HG03108 (cell line): ENCODE results near the gene APPBP2.
A peak's percentile ranks its signal among the peaks of the same experiment; 100 is the strongest.
"Not testable (repeated sequence)": the region's sequence is repeated elsewhere in the genome, so short reads cannot be mapped to it uniquely, and the experiment has no call there.

Experiments used
- ATAC-seq: cut with Tn5 transposase; IDR thresholded peaks from one replicate; pipeline ENCODE4 v1.9.1; 2021; ENCODE audit warnings: moderate library complexity; ENCODE audit not compliant: unreplicated experiment

Gene APPBP2

GRCh38 chr17:60525685-60526514 lies at the start of gene APPBP2:
TSS of gene APPBP2 (minus strand) at chr17:60526242. CDS start at chr17:60525931, 311 bp downstream.
- ATAC-seq: peak; percentile 93

DNA sequence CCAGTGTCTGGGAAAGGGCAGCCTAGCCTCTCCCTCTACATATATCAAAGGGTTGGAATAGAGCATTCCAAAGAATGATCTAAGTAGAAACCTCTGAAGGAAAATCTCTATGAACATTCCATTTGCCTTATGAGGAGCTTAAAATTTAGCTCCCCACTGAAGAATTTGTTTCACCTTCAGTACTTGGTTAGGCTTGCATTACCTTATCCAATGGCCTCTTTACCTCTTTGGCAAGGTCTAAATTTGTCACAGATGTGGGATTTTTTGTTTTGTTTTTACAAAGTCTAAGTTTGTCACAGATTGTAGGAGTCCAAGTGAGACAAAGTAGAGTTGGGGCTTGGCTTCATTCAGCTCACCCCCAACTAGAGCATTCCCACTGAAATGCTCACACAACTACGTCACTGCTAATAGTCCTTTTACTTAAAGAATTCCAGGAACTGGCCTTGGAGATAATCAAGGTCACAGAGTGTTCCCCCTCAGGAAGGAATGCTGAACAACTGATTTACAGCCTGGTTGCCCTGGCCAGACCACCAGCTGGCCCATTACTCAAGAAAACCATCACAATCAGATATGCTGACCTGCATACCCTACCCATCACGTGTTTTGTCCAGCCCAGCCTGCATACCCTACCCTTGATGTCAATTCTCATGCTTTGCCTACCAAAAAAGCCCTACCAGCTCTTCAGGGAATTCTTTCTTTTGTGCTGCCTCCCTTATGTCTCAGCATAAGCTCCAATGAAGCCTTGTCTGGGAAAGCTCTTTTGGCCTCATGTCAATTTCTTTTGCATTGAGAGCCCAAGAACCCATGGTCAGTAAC lies 47.4 kb upstream of the APPBP2 start:
- no peak for ATAC-seq

- no peak for ATAC-seq
Observed at GRCh38 chr17:60565233-60565632, 39.2 kb upstream of the APPBP2 start.

DNA sequence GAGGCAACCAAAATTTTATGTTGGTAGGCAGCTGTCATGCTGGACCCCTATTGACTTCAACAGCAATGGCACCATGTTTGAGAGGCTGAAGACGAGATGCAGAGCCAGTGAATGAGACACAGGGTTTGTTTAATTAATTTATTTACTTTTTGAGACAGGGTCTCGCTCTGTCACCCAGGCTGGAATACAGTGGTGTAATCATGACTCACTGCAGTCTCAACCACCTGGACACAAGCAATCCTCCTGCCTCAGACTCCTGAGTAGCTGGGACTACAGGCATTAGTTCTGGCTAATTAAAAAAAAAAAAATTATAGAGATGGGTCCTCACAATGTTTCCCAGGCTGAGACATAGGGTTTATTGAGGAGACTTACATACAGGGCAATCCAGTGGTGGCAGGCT lies 37.7 kb upstream of the APPBP2 start:
- no peak for ATAC-seq

DNA sequence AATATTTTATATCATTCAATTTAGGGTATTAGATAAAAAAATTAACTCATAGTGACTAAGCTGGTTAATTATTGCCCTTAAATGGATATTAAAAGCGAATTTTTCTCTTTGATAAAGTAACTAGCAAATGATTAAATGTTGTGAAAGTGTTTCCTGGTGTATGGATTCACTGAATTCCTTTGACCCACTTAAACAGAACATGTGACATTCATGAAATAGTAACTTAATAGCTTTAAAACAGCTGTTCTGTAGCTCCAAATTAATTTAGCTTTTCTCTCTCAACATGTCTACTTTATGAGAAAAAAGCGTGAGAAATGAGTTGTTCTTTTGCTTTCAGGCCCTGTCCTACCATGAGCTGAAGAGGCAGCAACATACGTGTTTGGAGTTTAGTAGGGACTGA lies 36.4 kb upstream of the APPBP2 start:
- ATAC-seq: no peak

DNA sequence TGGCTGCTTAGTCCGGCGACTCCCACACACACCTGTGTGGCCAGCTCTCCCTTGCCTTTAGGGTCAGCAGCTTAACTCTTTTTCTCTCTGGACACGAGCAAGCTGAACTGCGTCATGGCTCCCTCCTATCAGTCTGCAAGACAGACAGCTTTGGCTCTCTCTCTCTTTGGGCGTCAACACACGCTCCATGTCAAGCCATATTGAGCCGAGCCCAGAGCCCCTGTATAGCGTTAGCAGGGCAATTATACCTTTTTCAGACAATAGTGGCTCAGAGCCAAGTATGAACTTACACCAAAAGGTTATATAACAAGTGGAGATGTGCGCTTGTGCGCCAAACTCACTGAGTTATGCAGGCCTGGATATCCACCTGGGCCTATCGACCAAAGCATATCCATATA lies 34.8 kb upstream of the APPBP2 start:
- no peak for ATAC-seq

DNA sequence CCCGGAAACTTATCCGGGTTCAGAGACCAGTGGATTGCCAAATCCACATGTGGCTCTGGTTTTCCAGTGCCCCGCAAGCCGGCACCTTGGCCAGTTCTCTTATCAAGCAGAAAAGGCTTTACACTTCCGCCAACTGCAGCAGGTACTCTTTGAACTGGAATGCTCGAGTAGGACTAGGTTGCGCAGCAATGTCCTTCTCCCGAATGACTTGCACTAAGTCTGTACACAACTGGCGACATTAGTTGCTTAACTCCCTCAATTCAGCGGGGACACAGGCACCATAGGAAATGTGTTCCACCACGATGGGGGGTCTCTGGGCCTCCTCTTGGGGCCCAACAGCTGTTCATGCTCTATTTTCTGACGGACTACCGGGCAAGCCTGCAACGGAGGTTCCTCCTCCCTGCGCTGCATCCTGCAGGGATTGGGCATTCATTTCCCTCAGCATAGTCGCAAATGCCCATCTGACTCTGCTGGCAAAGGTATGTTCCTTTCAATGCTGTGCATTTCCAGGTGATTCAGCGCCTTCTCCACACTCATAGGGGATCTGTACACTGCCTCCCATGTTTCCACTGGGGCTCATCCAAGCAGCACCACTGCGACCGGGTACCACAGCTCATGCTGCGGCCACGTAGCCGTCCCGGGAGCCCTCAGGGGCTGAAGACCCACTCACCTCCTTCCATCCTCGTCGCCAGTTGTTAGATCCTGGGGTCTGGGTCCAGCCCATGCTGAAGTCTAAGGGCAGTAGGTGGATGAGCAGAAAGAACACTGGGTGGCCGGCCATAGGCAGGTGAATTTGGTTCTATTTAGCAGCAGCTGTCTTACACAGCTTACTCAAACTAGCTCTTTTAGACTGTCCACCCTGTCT lies 34.2 kb upstream of the APPBP2 start:
- no peak for ATAC-seq

GRCh38 chr17:60559659-60559994 lies 33.6 kb upstream of the APPBP2 start:
- no peak for ATAC-seq

DNA sequence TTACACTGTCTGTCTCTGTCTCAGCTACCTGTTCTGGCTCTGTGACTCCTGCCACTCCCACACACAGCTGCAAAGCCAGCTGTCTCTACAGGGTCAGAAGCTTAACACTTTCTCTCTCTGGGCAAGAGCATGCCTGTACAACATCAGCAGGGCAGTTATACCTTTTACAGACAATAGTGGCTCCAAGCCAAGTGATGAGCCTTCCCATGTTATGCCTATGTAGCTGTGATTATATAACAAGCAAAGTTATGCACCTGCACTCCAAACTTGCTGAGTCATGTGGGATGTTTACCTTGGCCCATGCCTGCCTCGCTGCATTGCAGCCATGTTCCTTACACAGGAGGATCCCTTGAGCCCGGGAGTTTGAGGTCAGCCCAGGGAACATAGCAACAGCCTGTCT lies 31.8 kb upstream of the APPBP2 start:
- ATAC-seq: no peak

DNA sequence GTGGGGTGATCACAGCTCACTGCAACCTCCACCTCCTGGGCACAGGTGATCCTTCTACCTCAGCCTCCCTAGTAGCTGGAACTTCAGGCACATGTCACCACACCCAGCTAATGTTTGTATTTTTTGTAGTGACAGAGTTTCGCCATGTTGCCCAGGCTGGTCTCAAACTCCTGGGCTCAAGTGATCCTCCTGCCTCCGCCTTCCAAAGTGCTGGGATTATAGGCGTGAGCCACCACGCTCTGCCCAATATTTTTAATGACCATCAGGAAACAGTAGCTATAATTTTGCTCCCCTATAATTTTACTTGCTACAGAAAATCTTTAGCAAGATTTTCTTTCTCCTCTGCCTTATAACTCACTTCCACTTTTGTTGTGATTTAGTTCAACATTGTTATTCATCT lies 29.7 kb upstream of the APPBP2 start:
- no peak for ATAC-seq

GRCh38 chr17:60554377-60554788 lies 28.3 kb upstream of the APPBP2 start:
- ATAC-seq: no peak

GRCh38 chr17:60552255-60552654 lies 26.2 kb upstream of the APPBP2 start:
- ATAC-seq: not testable (repeated sequence)

DNA sequence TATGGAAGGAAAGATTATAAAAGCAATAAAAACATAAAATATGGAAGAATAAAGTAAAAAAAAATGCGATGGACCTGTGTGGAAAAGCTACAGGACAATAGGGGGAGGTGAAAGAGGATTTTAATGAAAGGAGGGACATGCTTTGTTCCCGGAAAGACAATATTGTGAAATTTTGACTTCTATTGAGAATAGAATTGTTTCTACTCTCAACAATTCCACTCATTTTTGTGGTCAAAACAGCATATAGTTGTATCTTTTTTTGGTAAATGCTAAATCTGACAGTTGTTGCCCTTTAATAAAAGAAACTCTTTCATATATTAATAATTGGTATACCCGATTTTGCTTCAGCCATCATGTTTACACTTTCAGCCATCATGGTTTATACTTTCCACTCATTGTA lies 22.9 kb upstream of the APPBP2 start:
- ATAC-seq: no peak

DNA sequence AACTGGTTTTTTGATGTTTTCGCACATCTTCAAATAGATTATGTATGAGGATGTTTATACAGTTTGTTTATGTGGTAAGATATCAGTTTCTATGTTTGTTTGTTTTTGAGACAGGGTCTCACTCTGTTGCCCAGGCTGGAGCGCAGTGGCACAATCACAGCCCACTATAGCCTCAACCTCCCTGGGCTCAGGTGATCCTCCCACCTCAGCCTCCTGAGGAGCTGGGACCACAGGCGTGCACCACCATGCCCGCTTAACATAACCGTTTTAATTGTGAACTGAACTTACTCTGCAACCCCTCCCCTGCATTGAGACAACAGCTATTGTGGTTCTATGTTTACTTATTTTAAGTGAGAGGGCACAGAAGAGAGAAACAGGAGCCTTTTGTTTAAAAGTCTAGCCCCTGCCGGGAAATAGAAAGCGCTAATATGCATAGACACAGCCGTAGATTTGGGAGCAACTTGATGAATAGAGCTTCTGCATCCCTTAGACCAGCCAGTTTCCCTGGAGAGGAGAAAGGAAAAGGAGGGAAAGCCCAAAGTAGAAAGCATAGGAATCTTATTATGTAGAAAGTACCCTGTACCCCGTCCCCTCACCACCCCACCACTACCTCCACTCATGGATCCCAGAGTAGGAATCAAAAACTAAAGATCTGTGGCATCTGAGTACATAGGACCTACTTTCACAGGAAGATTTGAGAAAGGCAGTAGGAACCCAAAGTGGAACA lies 19.6 kb upstream of the APPBP2 start:
- ATAC-seq: no peak

DNA sequence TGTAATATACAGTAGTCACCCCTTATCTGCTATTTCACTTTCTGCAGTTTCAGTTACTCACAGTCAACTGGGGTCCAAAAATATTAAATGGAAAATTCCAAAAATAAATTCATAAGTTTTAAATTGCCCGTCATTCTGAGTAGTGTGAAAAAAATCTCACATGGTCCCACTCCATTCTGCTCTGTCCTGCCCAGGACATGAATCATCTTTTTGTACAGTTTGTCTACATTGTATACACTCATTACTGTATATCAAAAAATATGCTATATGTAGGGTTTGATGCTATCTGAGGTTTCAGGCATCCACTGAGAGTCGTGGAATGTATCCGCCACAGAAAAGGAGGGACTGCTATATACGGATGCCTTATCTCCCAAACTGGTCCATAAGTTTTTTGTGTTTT lies 16.0 kb upstream of the APPBP2 start:
- ATAC-seq: no peak

- no peak for ATAC-seq
Observed at GRCh38 chr17:60540460-60540859, 14.4 kb upstream of the APPBP2 start.

DNA sequence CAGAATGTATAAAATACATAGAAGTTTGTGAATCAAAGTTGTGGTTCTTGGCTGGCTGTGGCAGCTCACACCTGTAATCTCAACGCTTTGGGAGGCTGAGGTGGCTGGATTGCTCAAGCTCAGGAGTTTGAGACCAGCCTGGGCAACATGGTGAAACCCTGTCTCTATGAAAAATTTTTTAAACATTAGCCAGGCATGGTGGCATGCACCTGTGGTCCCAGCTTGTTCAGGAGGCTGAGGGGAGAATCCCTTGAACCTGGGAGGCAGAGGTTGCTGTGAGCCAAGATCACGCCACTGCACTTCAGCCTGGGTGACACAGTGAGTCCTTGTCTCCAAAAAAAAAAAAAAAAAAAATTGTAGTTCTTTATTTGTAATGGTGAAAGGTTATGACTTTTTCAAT lies 13.8 kb upstream of the APPBP2 start:
- no peak for ATAC-seq

DNA sequence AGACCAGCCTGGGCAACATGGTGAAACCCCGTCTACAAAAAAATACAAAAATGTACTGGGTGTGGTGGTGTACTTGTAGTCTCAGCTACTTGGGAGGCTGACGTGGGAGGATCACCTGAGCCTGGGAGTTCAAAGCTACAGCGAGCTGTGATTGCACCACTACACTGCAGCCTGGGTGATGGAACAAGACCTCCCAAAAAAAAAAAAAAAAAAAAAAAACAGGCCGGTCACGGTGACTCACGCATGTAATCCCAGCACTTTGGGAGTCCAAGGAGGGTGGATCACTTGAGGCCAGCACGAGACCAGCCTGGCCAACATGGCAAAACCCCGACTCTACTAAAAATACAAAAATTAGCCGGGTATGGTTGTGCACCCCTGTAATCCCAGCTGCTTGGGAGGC lies 12.7 kb upstream of the APPBP2 start:
- no peak for ATAC-seq

- ATAC-seq: no peak
Observed at GRCh38 chr17:60535382-60536279, 9.6 kb upstream of the APPBP2 start.
